ENCODE results near the gene PJA2.

DNA sequence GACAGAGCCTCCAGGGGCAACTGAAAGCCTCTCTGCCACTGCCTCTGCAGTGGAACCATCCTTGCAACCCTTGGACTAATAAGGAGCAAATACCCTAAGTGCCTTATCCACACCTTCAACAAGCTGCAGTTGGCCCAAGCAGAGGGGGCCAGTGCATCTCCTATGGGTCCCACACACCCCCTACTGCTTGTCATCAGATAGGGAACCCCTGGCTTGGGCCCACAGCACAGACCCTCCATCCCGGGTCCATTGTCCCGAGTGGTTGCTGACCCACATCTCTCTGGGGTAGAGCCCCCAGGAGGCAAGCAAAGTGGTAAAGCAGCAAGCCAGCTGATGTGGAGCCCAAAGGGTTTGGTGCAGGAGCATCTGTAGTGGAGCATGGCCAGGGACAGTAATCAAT is 119.5 kb downstream of the PJA2 start:
- TF ChIP-seq, protein P1, sequence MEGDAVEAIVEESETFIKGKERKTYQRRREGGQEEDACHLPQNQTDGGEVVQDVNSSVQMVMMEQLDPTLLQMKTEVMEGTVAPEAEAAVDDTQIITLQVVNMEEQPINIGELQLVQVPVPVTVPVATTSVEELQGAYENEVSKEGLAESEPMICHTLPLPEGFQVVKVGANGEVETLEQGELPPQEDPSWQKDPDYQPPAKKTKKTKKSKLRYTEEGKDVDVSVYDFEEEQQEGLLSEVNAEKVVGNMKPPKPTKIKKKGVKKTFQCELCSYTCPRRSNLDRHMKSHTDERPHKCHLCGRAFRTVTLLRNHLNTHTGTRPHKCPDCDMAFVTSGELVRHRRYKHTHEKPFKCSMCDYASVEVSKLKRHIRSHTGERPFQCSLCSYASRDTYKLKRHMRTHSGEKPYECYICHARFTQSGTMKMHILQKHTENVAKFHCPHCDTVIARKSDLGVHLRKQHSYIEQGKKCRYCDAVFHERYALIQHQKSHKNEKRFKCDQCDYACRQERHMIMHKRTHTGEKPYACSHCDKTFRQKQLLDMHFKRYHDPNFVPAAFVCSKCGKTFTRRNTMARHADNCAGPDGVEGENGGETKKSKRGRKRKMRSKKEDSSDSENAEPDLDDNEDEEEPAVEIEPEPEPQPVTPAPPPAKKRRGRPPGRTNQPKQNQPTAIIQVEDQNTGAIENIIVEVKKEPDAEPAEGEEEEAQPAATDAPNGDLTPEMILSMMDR (IDR thresholded peaks at IDR 0.05; ENCODE audit: poor library complexity), result no peak
- TF ChIP-seq EZH2phosphoT487 (IDR thresholded peaks at IDR 0.05; ENCODE audit: low read depth, severe bottlenecking, unreplicated experiment), result no peak

Data from hepatocyte (in vitro differentiated cells).